Activated B cell treated with CpG ODN at 0.5 μM for 24 hours (primary cell): ENCODE results near the gene MYB. TPM values are rescaled to one million over a fixed set of nuclear protein-coding genes. Genes with fewer than 3 reads are reported as not detected.

Experiments used
- ATAC-seq: fragments of 200-7000 bp; cut with Tn5 transposase; one replicate; pipeline ENCODE4 v1.10.0; 2021; ENCODE audit warnings: low read depth, mild to moderate bottlenecking, moderate library complexity
- CTCF ChIA-PET: fragments of 350-600 bp; sonication (Branson Sonifier 250); formaldehyde crosslinking; loops from one replicate; lab custom pipeline; 2021; ENCODE audit warnings: antibody characterized with exemption; lab: Charles Lee
- POLR2A ChIA-PET: fragments of 350-600 bp; sonication (Branson Sonifier 250); formaldehyde crosslinking; loops from one replicate; lab custom pipeline; 2021; ENCODE audit warnings: antibody characterized with exemption; lab: Charles Lee
- DNase-seq: peaks from one replicate; pipeline ENCODE4 v3.0.0; 2022
- H3K27ac Mint-ChIP-seq: one replicate; pipeline ENCODE4 v1.8.0; 2020; ENCODE audit warnings: mixed read lengths
- H3K27me3 Mint-ChIP-seq: one replicate; pipeline ENCODE4 v1.8.0; 2021; ENCODE audit warnings: mixed read lengths
- H3K36me3 Mint-ChIP-seq: one replicate; pipeline ENCODE4 v1.8.0; 2021; ENCODE audit warnings: low read depth, mixed read lengths
- H3K4me1 Mint-ChIP-seq: one replicate; pipeline ENCODE4 v1.8.0; 2021; ENCODE audit warnings: mixed read lengths
- H3K4me3 Mint-ChIP-seq: one replicate; pipeline ENCODE4 v1.8.0; 2020; ENCODE audit warnings: mild to moderate bottlenecking, mixed read lengths
- H3K9me3 Mint-ChIP-seq: one replicate; pipeline ENCODE4 v1.8.0; 2020; ENCODE audit warnings: mixed read lengths
- intact Hi-C: fragments of 100-400 bp; cut with micrococcal nuclease; formaldehyde crosslinking; loops from one replicate; pipeline ENCODE4 v1.15.1; 2024
- total RNA-seq: library from RNA; stranded (reverse); gene quantifications from 2 replicates; pipeline ENCODE4 v1.2.3, GENCODE V29; 2022
- TF ChIP-seq, protein P1 (sequence below): fragments of 200-600 bp; IDR thresholded peaks from one replicate; pipeline ENCODE4 v1.8.0; 2022; ENCODE audit warnings: antibody characterized with exemption, mild to moderate bottlenecking

MYB gene
- total RNA-seq, 1 donor from 2014 or later: 3.2 TPM

- intact Hi-C loops: no loop called here
- TF ChIP-seq, protein P1, sequence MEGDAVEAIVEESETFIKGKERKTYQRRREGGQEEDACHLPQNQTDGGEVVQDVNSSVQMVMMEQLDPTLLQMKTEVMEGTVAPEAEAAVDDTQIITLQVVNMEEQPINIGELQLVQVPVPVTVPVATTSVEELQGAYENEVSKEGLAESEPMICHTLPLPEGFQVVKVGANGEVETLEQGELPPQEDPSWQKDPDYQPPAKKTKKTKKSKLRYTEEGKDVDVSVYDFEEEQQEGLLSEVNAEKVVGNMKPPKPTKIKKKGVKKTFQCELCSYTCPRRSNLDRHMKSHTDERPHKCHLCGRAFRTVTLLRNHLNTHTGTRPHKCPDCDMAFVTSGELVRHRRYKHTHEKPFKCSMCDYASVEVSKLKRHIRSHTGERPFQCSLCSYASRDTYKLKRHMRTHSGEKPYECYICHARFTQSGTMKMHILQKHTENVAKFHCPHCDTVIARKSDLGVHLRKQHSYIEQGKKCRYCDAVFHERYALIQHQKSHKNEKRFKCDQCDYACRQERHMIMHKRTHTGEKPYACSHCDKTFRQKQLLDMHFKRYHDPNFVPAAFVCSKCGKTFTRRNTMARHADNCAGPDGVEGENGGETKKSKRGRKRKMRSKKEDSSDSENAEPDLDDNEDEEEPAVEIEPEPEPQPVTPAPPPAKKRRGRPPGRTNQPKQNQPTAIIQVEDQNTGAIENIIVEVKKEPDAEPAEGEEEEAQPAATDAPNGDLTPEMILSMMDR: no peak
- Mint-ChIP-seq H3K9me3 (no peaks in the 10 kb centered on the region), H3K36me3 (no peaks in the 10 kb centered on the region), H3K27ac (no peak overlapping the region), H3K27me3 (no peaks in the 10 kb centered on the region), H3K4me1 (peaks cover 5% of the 10 kb centered on the region), H3K4me3 (no peak overlapping the region)
- ChIA-PET CTCF (no interaction called here), POLR2A (no interaction called here)
- DNase-seq: no peak
- ATAC-seq: no peak
Observed at GRCh38 chr6:135170849-135171248, 10.3 kb upstream of the MYB start.

DNA sequence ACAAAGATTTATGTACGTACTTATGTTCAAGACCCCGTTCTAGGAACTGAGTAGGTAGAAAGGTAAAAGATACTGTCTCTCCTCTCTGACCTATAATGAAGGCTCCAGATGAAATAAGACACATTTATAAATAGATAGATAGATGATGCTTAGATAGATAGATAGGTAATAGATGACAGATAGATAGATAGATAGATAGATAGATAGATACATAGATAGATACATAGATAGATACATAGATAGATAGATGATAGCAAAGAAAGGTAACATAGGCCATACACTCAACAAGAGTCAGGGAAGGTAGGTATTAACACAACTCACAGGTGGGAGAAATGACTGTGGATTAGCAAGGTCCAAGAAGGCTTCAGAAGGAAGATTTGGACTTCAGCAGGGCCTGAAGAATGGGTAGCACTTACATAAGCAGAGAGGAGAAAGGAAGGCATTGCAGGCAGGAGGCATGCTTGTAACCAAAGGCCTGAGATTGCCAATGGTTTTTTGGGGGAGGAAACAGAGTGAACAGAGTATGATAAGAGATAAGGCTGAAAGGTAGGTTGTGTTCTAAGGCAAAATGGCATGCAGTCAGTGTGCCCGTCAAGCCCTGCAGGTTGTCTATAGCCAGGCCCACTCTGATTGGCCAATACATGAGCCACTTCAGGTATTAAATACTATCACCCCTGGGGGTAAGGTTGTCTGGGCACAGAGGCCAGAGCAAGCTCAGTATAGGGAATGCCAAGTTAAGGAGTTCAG, 7.7 kb upstream of the MYB start:
- CTCF ChIA-PET: no interaction called here
- intact Hi-C loops: no loop called here
- TF ChIP-seq, protein P1: no peak
- no peaks in the 10 kb centered on the region for H3K9me3 Mint-ChIP-seq
- no peak overlapping the region for H3K4me3 Mint-ChIP-seq
- H3K27me3 Mint-ChIP-seq: no peaks in the 10 kb centered on the region
- POLR2A ChIA-PET: no interaction called here
- peaks cover 12% of the 10 kb centered on the region for H3K4me1 Mint-ChIP-seq
- no peaks in the 10 kb centered on the region for H3K36me3 Mint-ChIP-seq
- ATAC-seq: no peak
- DNase-seq: no peak
- H3K27ac Mint-ChIP-seq: no peak overlapping the region

DNA sequence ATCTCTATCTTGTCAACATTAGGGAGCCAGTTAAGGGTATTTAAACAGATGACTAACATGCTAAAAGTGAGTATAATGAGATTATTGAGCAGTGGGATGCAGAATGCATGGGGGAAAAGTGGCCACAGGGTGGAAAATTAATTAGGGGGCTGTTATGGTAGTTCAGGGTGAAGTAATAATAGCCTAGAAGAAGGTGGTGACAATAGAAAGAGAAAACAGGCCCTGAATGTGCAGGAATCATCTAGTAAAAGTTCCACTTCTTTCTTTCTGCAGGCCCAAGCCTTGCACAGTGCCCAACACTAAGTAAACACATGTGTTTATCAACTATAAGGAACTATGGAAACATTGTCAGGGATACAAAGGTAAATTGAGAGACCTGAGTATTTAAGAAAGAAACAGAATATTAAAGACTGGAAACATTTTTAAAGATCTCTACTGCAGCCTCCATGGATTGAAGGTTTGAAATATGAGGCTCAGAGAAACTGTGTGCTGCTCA, 7.1 kb upstream of the MYB start:
- no peak overlapping the region for H3K27ac Mint-ChIP-seq
- no peaks in the 10 kb centered on the region for H3K9me3 Mint-ChIP-seq
- no peaks in the 10 kb centered on the region for H3K27me3 Mint-ChIP-seq
- no peak overlapping the region for H3K4me3 Mint-ChIP-seq
- intact Hi-C loops: no loop called here
- no peaks in the 10 kb centered on the region for H3K36me3 Mint-ChIP-seq
- no peak for ATAC-seq
- POLR2A ChIA-PET: no interaction called here
- no peak for DNase-seq
- TF ChIP-seq, protein P1: no peak
- CTCF ChIA-PET: no interaction called here
- H3K4me1 Mint-ChIP-seq: peaks cover 17% of the 10 kb centered on the region

DNA sequence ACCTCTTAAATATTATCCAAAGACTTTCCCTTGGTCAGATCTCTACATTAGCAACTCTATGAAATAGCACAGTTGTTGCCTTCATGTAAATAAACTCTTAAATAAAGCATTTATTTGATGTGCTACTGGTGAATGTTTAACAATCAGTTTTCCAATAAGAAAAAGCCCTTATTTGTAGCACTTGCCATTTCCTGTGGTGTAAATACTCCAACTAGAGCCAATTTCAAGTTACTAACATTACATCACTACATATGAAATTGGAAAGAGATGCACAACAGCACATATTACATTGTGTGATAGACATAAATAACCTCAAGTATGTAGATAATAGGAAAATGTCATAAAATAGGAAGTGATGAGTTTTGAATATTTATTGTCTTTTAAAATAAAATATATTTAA, 5.0 kb upstream of the MYB start:
- Mint-ChIP-seq H3K36me3 (peaks cover 3% of the 10 kb centered on the region), H3K4me3 (no peak overlapping the region), H3K27me3 (no peaks in the 10 kb centered on the region), H3K9me3 (no peaks in the 10 kb centered on the region), H3K27ac (no peak overlapping the region), H3K4me1 (peaks cover 22% of the 10 kb centered on the region)
- TF ChIP-seq, protein P1: no peak
- CTCF ChIA-PET: interaction anchor here (1.0 kb wide), 1 partner anchor 13 kb away, joined by 3 read pairs; no protein-coding TSS in a partner anchor
- DNase-seq (no peak), ATAC-seq (no peak)
- POLR2A ChIA-PET: no interaction called here
- intact Hi-C loops: no loop called here

DNA sequence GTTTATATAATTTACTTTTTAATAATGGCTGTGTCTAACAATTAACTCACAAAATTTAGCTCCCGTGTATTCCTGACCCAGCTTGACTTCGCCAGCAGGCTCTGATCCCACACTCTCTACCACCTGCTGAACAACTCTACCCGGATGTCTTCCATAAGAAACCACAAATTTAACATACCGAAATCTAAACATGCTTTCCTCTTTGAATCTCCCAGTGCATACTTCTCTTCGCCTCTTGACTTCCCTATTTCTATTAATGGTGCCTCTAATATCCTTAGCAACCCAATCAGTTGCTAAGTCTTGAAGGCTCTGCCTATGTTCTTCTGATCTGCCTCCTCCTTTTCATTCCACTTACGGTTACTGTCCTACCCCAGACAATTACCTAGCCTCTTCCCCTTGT, 4.6 kb upstream of the MYB start:
- ChIA-PET POLR2A (no interaction called here), CTCF (interaction anchor here (1.0 kb wide), 1 partner anchor 13 kb away, joined by 3 read pairs; no protein-coding TSS in a partner anchor)
- peaks cover 3% of the 10 kb centered on the region for H3K36me3 Mint-ChIP-seq
- TF ChIP-seq, protein P1: no peak
- ATAC-seq: no peak
- H3K9me3 Mint-ChIP-seq: no peaks in the 10 kb centered on the region
- peaks cover 22% of the 10 kb centered on the region for H3K4me1 Mint-ChIP-seq
- intact Hi-C loops: no loop called here
- no peak overlapping the region for H3K4me3 Mint-ChIP-seq
- no peaks in the 10 kb centered on the region for H3K27me3 Mint-ChIP-seq
- no peak for DNase-seq
- peak overlapping the region; percentile 18 for H3K27ac Mint-ChIP-seq
